GM23338 (cell line): Measurements from ENCODE around the gene LGI1. TPM values are rescaled to one million over a fixed set of nuclear protein-coding genes. Genes with fewer than 3 reads are reported as not detected.

ENCODE experiments used
- ATAC-seq: fragments of 200-7000 bp; cut with Tn5 transposase; 3 replicates; pipeline ENCODE4 v1.9.1; 2020
- DNase-seq: peaks from one replicate; pipeline ENCODE4 v3.0.0-alpha.2; 2015; ENCODE audit warnings: low spot score
- H2AFZ ChIP-seq: fragments of 200-600 bp; sonication (generic); 2 replicates; pipeline ENCODE4 v1.8.0; 2016; ENCODE audit warnings: antibody characterized with exemption, mild to moderate bottlenecking, moderate library complexity
- H3F3A ChIP-seq: fragments of 200-600 bp; sonication (generic); replicated peaks from 2 replicates; pipeline ENCODE4 v1.8.0; 2017; ENCODE audit warnings: antibody characterized with exemption, mixed run types, low read depth
- H3K27ac ChIP-seq: fragments of 200-600 bp; sonication (generic); 2 replicates; pipeline ENCODE4 v1.6.1; 2016; ENCODE audit warnings: low read depth
- H3K27me3 ChIP-seq: fragments of 200-600 bp; sonication (generic); 2 replicates; pipeline ENCODE4 v1.8.0; 2016; ENCODE audit warnings: mild to moderate bottlenecking, mixed run types, moderate library complexity; ENCODE audit not compliant: insufficient read depth
- H3K36me3 ChIP-seq: fragments of 200-600 bp; sonication (generic); 2 replicates; pipeline ENCODE4 v1.8.0; 2016; ENCODE audit warnings: mild to moderate bottlenecking; ENCODE audit not compliant: insufficient read depth
- H3K4me1 ChIP-seq: fragments of 200-600 bp; sonication (generic); 2 replicates; pipeline ENCODE4 v1.8.0; 2016; ENCODE audit warnings: mild to moderate bottlenecking, moderate library complexity; ENCODE audit not compliant: insufficient read depth
- H3K4me2 ChIP-seq: fragments of 200-600 bp; sonication (generic); 2 replicates; pipeline ENCODE4 v1.7.1; 2017; ENCODE audit warnings: mixed run types
- H3K4me3 ChIP-seq: fragments of 200-600 bp; sonication (generic); 2 replicates; pipeline ENCODE4 v1.6.1; 2016; ENCODE audit warnings: mixed run types
- H3K79me2 ChIP-seq: fragments of 200-600 bp; sonication (generic); replicated peaks from 2 replicates; pipeline ENCODE4 v1.8.0; 2017; ENCODE audit warnings: mild to moderate bottlenecking; ENCODE audit not compliant: insufficient read depth
- H3K9me2 ChIP-seq: fragments of 200-600 bp; sonication (generic); 2 replicates; pipeline ENCODE4 v1.8.0; 2017; ENCODE audit not compliant: insufficient read depth
- H4K20me1 ChIP-seq: fragments of 200-600 bp; sonication (generic); replicated peaks from 2 replicates; pipeline ENCODE4 v1.8.0; 2017; ENCODE audit warnings: mild to moderate bottlenecking; ENCODE audit not compliant: insufficient read depth
- H3K27ac Mint-ChIP-seq: 2 replicates; pipeline ENCODE4 v1.8.0; 2020; ENCODE audit warnings: inconsistent platforms, mild to moderate bottlenecking, moderate library complexity, mixed read lengths
- H3K27me3 Mint-ChIP-seq: 3 replicates; pipeline ENCODE4 v1.8.0; 2022; ENCODE audit warnings: low read depth, mild to moderate bottlenecking, moderate library complexity, mixed read lengths, inconsistent platforms; ENCODE audit not compliant: insufficient read depth, poor library complexity
- H3K36me3 Mint-ChIP-seq: 3 replicates; pipeline ENCODE4 v1.8.0; 2021; ENCODE audit warnings: low read depth, mild to moderate bottlenecking, inconsistent platforms, moderate library complexity, mixed read lengths
- H3K4me1 Mint-ChIP-seq: 3 replicates; pipeline ENCODE4 v1.8.0; 2020; ENCODE audit warnings: mild to moderate bottlenecking, inconsistent platforms, mixed read lengths
- H3K4me3 Mint-ChIP-seq: 3 replicates; pipeline ENCODE4 v1.8.0; 2021; ENCODE audit warnings: moderate library complexity, mild to moderate bottlenecking, inconsistent platforms, mixed read lengths
- H3K9me3 Mint-ChIP-seq: 3 replicates; pipeline ENCODE4 v1.8.0; 2020; ENCODE audit warnings: moderate library complexity, mild to moderate bottlenecking, inconsistent platforms, mixed read lengths
- CREB1 ChIP-seq: fragments of 250-450 bp; sonication (Bioruptor Pico); IDR thresholded peaks from 2 replicates; pipeline ENCODE4 v1.5.0; 2020; ENCODE audit warnings: low read depth, mild to moderate bottlenecking, moderate library complexity
- EZH2 ChIP-seq: fragments of 200-600 bp; sonication (generic); IDR thresholded peaks from one replicate; pipeline ENCODE4 v1.8.0; 2017; ENCODE audit warnings: antibody characterized with exemption, mild to moderate bottlenecking, low read depth; ENCODE audit not compliant: unreplicated experiment
- EZH2phosphoT487 ChIP-seq: fragments of 200-600 bp; sonication (generic); IDR thresholded peaks from one replicate; pipeline ENCODE4 v1.8.1; 2018; ENCODE audit warnings: antibody characterized with exemption; ENCODE audit not compliant: unreplicated experiment
- JUNB ChIP-seq: IDR thresholded peaks from one replicate; pipeline ENCODE4 v1.6.1; 2016; ENCODE audit warnings: antibody characterized with exemption; ENCODE audit not compliant: unreplicated experiment
- NANOG ChIP-seq: IDR thresholded peaks from 2 replicates; pipeline ENCODE4 v1.6.1; 2016; ENCODE audit warnings: antibody characterized with exemption, borderline replicate concordance
- POLR2AphosphoS5 ChIP-seq: IDR thresholded peaks from 2 replicates; pipeline ENCODE4 v1.6.1; 2016; ENCODE audit warnings: antibody characterized with exemption, low read depth
- STAT1 ChIP-seq: IDR thresholded peaks from one replicate; pipeline ENCODE4 v1.6.1; 2016; ENCODE audit warnings: antibody characterized with exemption; ENCODE audit not compliant: unreplicated experiment
- ZNF114 ChIP-seq: fragments of 250-450 bp; sonication (Bioruptor Pico); IDR thresholded peaks from 2 replicates; pipeline ENCODE4 v1.5.0; 2020; ENCODE audit warnings: mild to moderate bottlenecking, moderate library complexity
- ZNF331 ChIP-seq: fragments of 250-450 bp; sonication (Bioruptor Pico); IDR thresholded peaks from 2 replicates; pipeline ENCODE4 v1.5.0; 2020; ENCODE audit warnings: low read depth, mild to moderate bottlenecking, moderate library complexity
- polyA plus RNA-seq: library from polyadenylated mRNA; unstranded; fragments of >200 nt; fragmentation: Nextera tagmentation; extraction: Ambion mirVana; gene quantifications from 2 replicates; pipeline ENCODE4 v1.2.1, GENCODE V29; 2016
- total RNA-seq: library from RNA; depleted of rRNA; stranded (reverse); fragments of >200 nt; shearing (Covaris generic); gene quantifications from 2 replicates; pipeline ENCODE4 v1.2.3, GENCODE V29; 2014
- TF ChIP-seq, protein P1 (sequence below), 2 experiments: fragments of 200-600 bp in 1 of 2; sonication (generic) in 1 of 2; conservative IDR thresholded peaks; 2 replicates each; pipeline versions ENCODE4 v1.5.1 to v1.6.1; 2016 to 2017; ENCODE audit warnings: antibody characterized with exemption in 2 of 2, low read depth in 2 of 2, mild to moderate bottlenecking in 2 of 2, moderate library complexity in 1 of 2
- TF ChIP-seq, protein P2 (sequence below): IDR thresholded peaks from 2 replicates; pipeline ENCODE4 v1.6.1; 2016; ENCODE audit warnings: antibody characterized with exemption

Gene LGI1
- total and polyA plus RNA-seq, 2 experiments from 2014 or later: 0.28 to 0.31 TPM

DNA sequence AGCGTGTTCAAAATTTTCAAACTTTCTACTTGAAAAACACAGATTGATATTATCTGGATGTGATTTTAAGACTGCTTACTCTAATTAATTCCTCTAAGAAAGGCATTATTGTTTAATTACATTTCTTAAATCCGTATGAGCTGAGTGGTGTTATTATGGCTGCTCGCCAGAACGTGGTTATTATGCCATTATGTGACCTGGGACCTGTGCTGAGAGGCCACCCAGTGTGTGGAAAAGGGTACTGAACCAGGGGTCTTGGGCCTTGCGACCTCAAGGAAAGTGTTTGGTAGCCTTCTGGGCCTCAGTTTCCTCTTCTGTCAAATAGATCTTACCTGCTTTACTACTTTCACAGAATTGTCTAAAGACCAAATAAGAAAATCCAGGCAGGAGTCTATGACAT, 15.4 kb downstream of the LGI1 start:
- Mint-ChIP-seq H3K27me3 (peaks cover 2% of the 10 kb centered on the region), H3K36me3 (no peaks in the 10 kb centered on the region), H3K9me3 (no peaks in the 10 kb centered on the region), H3K4me1 (peaks cover 13% of the 10 kb centered on the region), H3K4me3 (no peak overlapping the region), H3K27ac (no peak overlapping the region)
- Histone ChIP-seq H3K79me2 (no peaks in the 10 kb centered on the region), H2AFZ (no peak overlapping the region), H3K36me3 (no peaks in the 10 kb centered on the region), H3K4me3 (no peak overlapping the region), H3K4me1 (peaks cover 11% of the 10 kb centered on the region; the same call in 1 of the 2 replicates), H3K9me2 (0 out of 2 replicates have a peak, but pooled peaks cover 4% of the 10 kb centered on the region), H3K27me3 (no peaks in the 10 kb centered on the region), H3K4me2 (no peak overlapping the region), H3K27ac (no peak overlapping the region), H3F3A (no peaks in the 10 kb centered on the region), H4K20me1 (no peaks in the 10 kb centered on the region)
- TF ChIP-seq POLR2AphosphoS5 (no peak), JUNB (no peak), STAT1 (no peak), CREB1 (no peak), ZNF114 (CRISPR knock-in tag) (no peak)
- TF ChIP-seq, protein P1, sequence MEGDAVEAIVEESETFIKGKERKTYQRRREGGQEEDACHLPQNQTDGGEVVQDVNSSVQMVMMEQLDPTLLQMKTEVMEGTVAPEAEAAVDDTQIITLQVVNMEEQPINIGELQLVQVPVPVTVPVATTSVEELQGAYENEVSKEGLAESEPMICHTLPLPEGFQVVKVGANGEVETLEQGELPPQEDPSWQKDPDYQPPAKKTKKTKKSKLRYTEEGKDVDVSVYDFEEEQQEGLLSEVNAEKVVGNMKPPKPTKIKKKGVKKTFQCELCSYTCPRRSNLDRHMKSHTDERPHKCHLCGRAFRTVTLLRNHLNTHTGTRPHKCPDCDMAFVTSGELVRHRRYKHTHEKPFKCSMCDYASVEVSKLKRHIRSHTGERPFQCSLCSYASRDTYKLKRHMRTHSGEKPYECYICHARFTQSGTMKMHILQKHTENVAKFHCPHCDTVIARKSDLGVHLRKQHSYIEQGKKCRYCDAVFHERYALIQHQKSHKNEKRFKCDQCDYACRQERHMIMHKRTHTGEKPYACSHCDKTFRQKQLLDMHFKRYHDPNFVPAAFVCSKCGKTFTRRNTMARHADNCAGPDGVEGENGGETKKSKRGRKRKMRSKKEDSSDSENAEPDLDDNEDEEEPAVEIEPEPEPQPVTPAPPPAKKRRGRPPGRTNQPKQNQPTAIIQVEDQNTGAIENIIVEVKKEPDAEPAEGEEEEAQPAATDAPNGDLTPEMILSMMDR (conservative IDR thresholded peaks at IDR 0.05; ENCODE audit: low read depth in 2 of 2): no peak
- DNase-seq (no peak), ATAC-seq (no peak)

DNA sequence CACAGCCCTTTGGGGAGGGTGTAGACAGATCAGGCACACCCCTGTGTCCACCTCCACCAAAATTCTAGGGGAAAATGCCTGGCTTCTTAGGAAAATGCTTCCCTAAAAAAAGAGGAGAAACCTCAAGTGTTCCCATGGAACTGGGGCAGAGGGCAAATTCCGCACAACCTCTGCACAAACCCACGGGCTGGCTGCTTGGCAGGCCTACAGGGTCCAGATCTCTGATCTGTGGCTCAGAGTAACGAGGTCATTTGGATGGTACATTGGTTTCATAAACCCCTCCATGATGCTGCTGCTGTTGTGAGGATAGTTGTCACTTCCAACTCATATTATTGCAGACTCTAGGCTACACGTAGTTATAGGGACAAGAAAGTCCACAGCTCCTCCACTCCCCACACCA, 16.0 kb downstream of the LGI1 start:
- no peak for ATAC-seq
- H3K27me3 ChIP-seq: no peaks in the 10 kb centered on the region
- H3K9me3 Mint-ChIP-seq: no peaks in the 10 kb centered on the region

DNA sequence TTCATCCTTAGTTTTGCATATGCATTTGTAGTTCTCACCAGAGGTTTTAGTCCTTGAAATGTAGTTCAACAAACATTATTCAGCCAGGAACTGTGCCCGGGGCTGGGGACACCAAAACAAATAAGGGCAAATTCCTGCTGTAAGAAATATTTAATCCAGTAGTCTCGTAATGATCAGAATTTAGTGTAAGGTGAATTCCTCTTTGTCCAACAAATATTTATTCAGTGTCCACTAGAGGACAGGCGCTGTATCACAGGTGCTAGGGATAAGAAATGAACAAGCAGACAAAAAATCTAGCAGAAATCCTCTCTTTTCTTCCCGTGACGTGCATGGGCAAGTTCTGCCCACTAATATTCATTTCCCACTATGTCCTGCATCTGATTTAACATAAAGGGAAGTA, 17.6 kb downstream of the LGI1 start:
- DNase-seq (no peak), ATAC-seq (no peak)
- H3F3A ChIP-seq: no peaks in the 10 kb centered on the region
- Mint-ChIP-seq H3K9me3 (no peaks in the 10 kb centered on the region), H3K4me1 (peaks cover 6% of the 10 kb centered on the region), H3K4me3 (no peak overlapping the region), H3K36me3 (no peaks in the 10 kb centered on the region), H3K27ac (no peak overlapping the region), H3K27me3 (no peaks in the 10 kb centered on the region)
- peaks cover 1% of the 10 kb centered on the region; the same call in 1 of the 2 replicates for H3K4me1 ChIP-seq
- no peaks in the 10 kb centered on the region for H3K79me2 ChIP-seq
- no peaks in the 10 kb centered on the region for H3K36me3 ChIP-seq
- no peak for TF ChIP-seq JUNB
- TF ChIP-seq ZNF114 (CRISPR knock-in tag): no peak
- TF ChIP-seq CREB1: no peak
- TF ChIP-seq EZH2: no peak
- no peak for TF ChIP-seq NANOG
- TF ChIP-seq POLR2AphosphoS5: no peak
- TF ChIP-seq, protein P2, sequence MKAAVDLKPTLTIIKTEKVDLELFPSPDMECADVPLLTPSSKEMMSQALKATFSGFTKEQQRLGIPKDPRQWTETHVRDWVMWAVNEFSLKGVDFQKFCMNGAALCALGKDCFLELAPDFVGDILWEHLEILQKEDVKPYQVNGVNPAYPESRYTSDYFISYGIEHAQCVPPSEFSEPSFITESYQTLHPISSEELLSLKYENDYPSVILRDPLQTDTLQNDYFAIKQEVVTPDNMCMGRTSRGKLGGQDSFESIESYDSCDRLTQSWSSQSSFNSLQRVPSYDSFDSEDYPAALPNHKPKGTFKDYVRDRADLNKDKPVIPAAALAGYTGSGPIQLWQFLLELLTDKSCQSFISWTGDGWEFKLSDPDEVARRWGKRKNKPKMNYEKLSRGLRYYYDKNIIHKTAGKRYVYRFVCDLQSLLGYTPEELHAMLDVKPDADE: no peak
- no peak for TF ChIP-seq EZH2phosphoT487
- no peak overlapping the region for H3K27ac ChIP-seq
- H3K9me2 ChIP-seq: no peaks in the 10 kb centered on the region
- H3K4me3 ChIP-seq: no peak overlapping the region
- no peak overlapping the region for H2AFZ ChIP-seq
- H4K20me1 ChIP-seq: no peaks in the 10 kb centered on the region
- no peaks in the 10 kb centered on the region for H3K27me3 ChIP-seq
- H3K4me2 ChIP-seq: no peak overlapping the region

More for the DNA sequence above, 16.0 kb downstream of the LGI1 start:
- H3K4me1 Mint-ChIP-seq: peaks cover 13% of the 10 kb centered on the region
- H3K4me1 ChIP-seq: peaks cover 11% of the 10 kb centered on the region; the same call in 1 of the 2 replicates
- 0 out of 2 replicates have a peak, but pooled peaks cover 4% of the 10 kb centered on the region for H3K9me2 ChIP-seq
- H3F3A ChIP-seq: no peaks in the 10 kb centered on the region
- no peaks in the 10 kb centered on the region for H3K36me3 Mint-ChIP-seq
- no peak for TF ChIP-seq ZNF331 (CRISPR knock-in tag)
- TF ChIP-seq, protein P2: no peak
- TF ChIP-seq ZNF114 (CRISPR knock-in tag): no peak
- no peak for TF ChIP-seq EZH2
- peak overlapping the region; percentile 61; the same call in 1 of the 2 replicates for H2AFZ ChIP-seq
- DNase-seq: no peak
- H3K27ac Mint-ChIP-seq: no peak overlapping the region
- no peak overlapping the region for H3K4me3 ChIP-seq
- H3K27ac ChIP-seq: no peak overlapping the region
- H3K79me2 ChIP-seq: no peaks in the 10 kb centered on the region
- H3K4me3 Mint-ChIP-seq: no peak overlapping the region
- H3K27me3 Mint-ChIP-seq: no peaks in the 10 kb centered on the region
- no peaks in the 10 kb centered on the region for H4K20me1 ChIP-seq
- no peaks in the 10 kb centered on the region for H3K36me3 ChIP-seq
- no peak overlapping the region for H3K4me2 ChIP-seq
